ENCODE measurements around the gene CCDC85C. TPM values are rescaled to one million over a fixed set of nuclear protein-coding genes. Genes with fewer than 3 reads are reported as not detected.

Gene CCDC85C
- total and polyA plus RNA-seq, 10 of the 15 experiments (the other 5 are each of a cell fraction or from before 2014, with no cell fraction given) = 0.03 to 3.6 (median 1.1) TPM

- ChIA-PET CTCF (interaction anchor here (0.7 to 1.1 kb wide), 3 partner anchors 99 to 104 kb away, joined by 3 to 4 read pairs (median 3); no protein-coding TSS in a partner anchor), POLR2A (no interaction called here)
Observed at GRCh38 chr14:99524091-99524661, 79.8 kb downstream of the CCDC85C start.

DNA sequence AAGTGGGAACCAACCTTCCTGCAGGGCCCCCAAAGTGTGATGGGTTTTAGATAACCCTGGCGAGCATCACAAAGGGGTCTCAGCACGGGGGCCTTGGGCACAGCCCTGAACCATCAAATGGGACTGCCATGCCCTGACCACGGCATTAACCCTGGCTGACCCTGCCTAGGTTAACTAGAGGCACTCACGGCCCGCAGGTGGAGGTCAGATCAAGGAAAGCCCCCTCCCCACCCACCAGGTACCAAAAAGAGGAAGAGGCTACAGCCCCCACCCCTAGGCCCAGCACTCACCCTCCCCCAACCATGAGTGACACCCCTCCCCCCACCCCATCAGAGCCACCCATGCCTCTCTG lies 80.3 kb downstream of the CCDC85C start:
- Histone ChIP-seq H3K36me3 (ENCODE audit: control insufficient read depth in 2 of 2, insufficient read depth in 2 of 2, low read length in 1 of 2) (no peaks in the 10 kb centered on the region), H2AFZ (ENCODE audit: control insufficient read depth, low read depth, low read length) (no peak overlapping the region), H3K9ac (ENCODE audit: control insufficient read depth, insufficient read depth, low read length) (no peak overlapping the region), H3K9me3 (replicated peaks; ENCODE audit: control insufficient read depth, insufficient read depth, low read length) (no peaks in the 10 kb centered on the region), H3K4me2 (ENCODE audit: control insufficient read depth, insufficient read depth) (no peak overlapping the region), H3K27me3 (replicated peaks in 1 of 2; ENCODE audit: control insufficient read depth in 2 of 2, insufficient read depth in 2 of 2, low read length in 1 of 2) (no peaks in the 10 kb centered on the region), H3K4me1 (ENCODE audit: control insufficient read depth, insufficient read depth, low read length) (no peaks in the 10 kb centered on the region), H3K27ac (ENCODE audit: control insufficient read depth, insufficient read depth) (no peak overlapping the region), H3K4me3 (no peak overlapping the region), H3K79me2 (ENCODE audit: control insufficient read depth, insufficient read depth, low read length) (no peaks in the 10 kb centered on the region), H4K20me1 (ENCODE audit: control insufficient read depth, insufficient read depth) (no peaks in the 10 kb centered on the region)
- DNase-seq (ENCODE audit: low read depth, low spot score) (no peak), ATAC-seq (no peak), FAIRE-seq (no peak)
- 23% methylated on average over 5 of the region's 5 CpGs for WGBS (ENCODE audit: insufficient coverage, insufficient replicate concordance, low lambda C conversion rate, missing lambda C conversion rate)
- RAD21 ChIA-PET (ENCODE audit: unreplicated experiment) = interaction anchor here (1.9 kb wide), 1 partner anchor 105 kb away, joined by 6 read pairs; no protein-coding TSS in a partner anchor
- intact Hi-C loops (cut with micrococcal nuclease; ENCODE audit: unreplicated experiment) = no loop called here
- CTCF ChIA-PET = interaction anchor here (0.9 to 1.1 kb wide), 2 partner anchors 99 to 105 kb away, joined by 3 to 4 read pairs; no protein-coding TSS in a partner anchor
- SMC1A ChIA-PET (ENCODE audit: uncharacterized antibody, unreplicated experiment) = interaction anchor here (1.2 kb wide), 2 partner anchors 104 to 356 kb away, joined by 3 to 4 read pairs; no protein-coding TSS in a partner anchor
- POLR2A ChIA-PET = no interaction called here
- no TSS peak for BruUV-seq (replicated peaks)
- in situ Hi-C loops (cut with MboI) = loop anchor here (5.0 kb wide), 1 partner anchor 99 kb away; no protein-coding TSS in a partner anchor
- TF ChIP-seq NFYB (IDR thresholded peaks at IDR 0.05; ENCODE audit: insufficient read depth, low read depth, low read length) (no peak), BHLHE40 (IDR thresholded peaks at IDR 0.05; ENCODE audit: borderline replicate concordance in 1 of 2, low read depth in 2 of 2, low read length in 1 of 2) (no peak), EED (IDR thresholded peaks at IDR 0.05; ENCODE audit: low read depth) (no peak), EZH2 (IDR thresholded peaks at IDR 0.05; ENCODE audit: borderline replicate concordance, control insufficient read depth, low read depth, low read length) (no peak), ZSCAN29 (IDR thresholded peaks at IDR 0.05) (no peak), STAT3 (IDR thresholded peaks at IDR 0.05; ENCODE audit: low read depth, low read length) (no peak), CTCF (IDR thresholded peaks at IDR 0.05 in 2 of 3, conservative IDR thresholded peaks at IDR 0.05 in 1 of 3; ENCODE audit: control insufficient read depth in 2 of 3, extremely low read depth in 1 of 3, insufficient read depth in 1 of 3, low read depth in 3 of 3, low read length in 3 of 3) (no peak), GATAD2B (conservative IDR thresholded peaks at IDR 0.05; ENCODE audit: low read depth) (no peak), HDGF (IDR thresholded peaks at IDR 0.05) (no peak)

More at GRCh38 chr14:99524091-99524661, 79.8 kb downstream of the CCDC85C start:
- Histone ChIP-seq H3K27ac (ENCODE audit: control insufficient read depth, insufficient read depth) (no peak overlapping the region), H3K9me3 (replicated peaks; ENCODE audit: control insufficient read depth, insufficient read depth, low read length) (no peaks in the 10 kb centered on the region), H2AFZ (ENCODE audit: control insufficient read depth, low read depth, low read length) (no peak overlapping the region), H3K79me2 (ENCODE audit: control insufficient read depth, insufficient read depth, low read length) (no peaks in the 10 kb centered on the region), H3K4me3 (no peak overlapping the region), H3K4me1 (ENCODE audit: control insufficient read depth, insufficient read depth, low read length) (no peaks in the 10 kb centered on the region), H4K20me1 (ENCODE audit: control insufficient read depth, insufficient read depth) (no peaks in the 10 kb centered on the region), H3K36me3 (ENCODE audit: control insufficient read depth in 2 of 2, insufficient read depth in 2 of 2, low read length in 1 of 2) (no peaks in the 10 kb centered on the region), H3K27me3 (replicated peaks in 1 of 2; ENCODE audit: control insufficient read depth in 2 of 2, insufficient read depth in 2 of 2, low read length in 1 of 2) (no peaks in the 10 kb centered on the region), H3K9ac (ENCODE audit: control insufficient read depth, insufficient read depth, low read length) (no peak overlapping the region), H3K4me2 (ENCODE audit: control insufficient read depth, insufficient read depth) (no peak overlapping the region)
- no peak for ATAC-seq
- SMC1A ChIA-PET (ENCODE audit: uncharacterized antibody, unreplicated experiment) = interaction anchor here (0.7 to 1.2 kb wide), 2 partner anchors 9 to 356 kb away, joined by 3 read pairs; no protein-coding TSS in a partner anchor
- no TSS peak for BruUV-seq (replicated peaks)
- no peak for FAIRE-seq
- 70% methylated on average over 16 of the region's 16 CpGs for WGBS (ENCODE audit: insufficient coverage, insufficient replicate concordance, low lambda C conversion rate, missing lambda C conversion rate)
- intact Hi-C loops (cut with micrococcal nuclease; ENCODE audit: unreplicated experiment) = no loop called here
- DNase-seq (ENCODE audit: low read depth, low spot score) = no peak
- in situ Hi-C loops (cut with MboI) = loop anchor here (5.0 kb wide), 1 partner anchor 98 kb away; no protein-coding TSS in a partner anchor
- RAD21 ChIA-PET (ENCODE audit: unreplicated experiment) = interaction anchor here (1.9 kb wide), 1 partner anchor 104 kb away, joined by 6 read pairs; no protein-coding TSS in a partner anchor
- TF ChIP-seq ATF7 (IDR thresholded peaks at IDR 0.05; ENCODE audit: low read depth) = no peak
- TF ChIP-seq, protein P1, sequence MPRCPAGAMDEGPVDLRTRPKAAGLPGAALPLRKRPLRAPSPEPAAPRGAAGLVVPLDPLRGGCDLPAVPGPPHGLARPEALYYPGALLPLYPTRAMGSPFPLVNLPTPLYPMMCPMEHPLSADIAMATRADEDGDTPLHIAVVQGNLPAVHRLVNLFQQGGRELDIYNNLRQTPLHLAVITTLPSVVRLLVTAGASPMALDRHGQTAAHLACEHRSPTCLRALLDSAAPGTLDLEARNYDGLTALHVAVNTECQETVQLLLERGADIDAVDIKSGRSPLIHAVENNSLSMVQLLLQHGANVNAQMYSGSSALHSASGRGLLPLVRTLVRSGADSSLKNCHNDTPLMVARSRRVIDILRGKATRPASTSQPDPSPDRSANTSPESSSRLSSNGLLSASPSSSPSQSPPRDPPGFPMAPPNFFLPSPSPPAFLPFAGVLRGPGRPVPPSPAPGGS (IDR thresholded peaks at IDR 0.05; ENCODE audit: borderline replicate concordance, insufficient read depth, low read depth, low read length, poor library complexity, severe bottlenecking) = peak; percentile 19

Data from GM12878 (cell line).